GOT3 (cell line): Measurements from ENCODE around the gene WIPI1.
"Not testable (repeated sequence)": the region's sequence is repeated elsewhere in the genome, so short reads cannot be mapped to it uniquely, and the experiment has no call there.

Experiments
- DNase-seq: peaks from one replicate; lab custom pipeline; 2025; ENCODE audit warnings: mixed read lengths; lab: John Stamatoyannopoulos, UW

The WIPI1 gene, protein sequence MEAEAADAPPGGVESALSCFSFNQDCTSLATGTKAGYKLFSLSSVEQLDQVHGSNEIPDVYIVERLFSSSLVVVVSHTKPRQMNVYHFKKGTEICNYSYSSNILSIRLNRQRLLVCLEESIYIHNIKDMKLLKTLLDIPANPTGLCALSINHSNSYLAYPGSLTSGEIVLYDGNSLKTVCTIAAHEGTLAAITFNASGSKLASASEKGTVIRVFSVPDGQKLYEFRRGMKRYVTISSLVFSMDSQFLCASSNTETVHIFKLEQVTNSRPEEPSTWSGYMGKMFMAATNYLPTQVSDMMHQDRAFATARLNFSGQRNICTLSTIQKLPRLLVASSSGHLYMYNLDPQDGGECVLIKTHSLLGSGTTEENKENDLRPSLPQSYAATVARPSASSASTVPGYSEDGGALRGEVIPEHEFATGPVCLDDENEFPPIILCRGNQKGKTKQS

DNA sequence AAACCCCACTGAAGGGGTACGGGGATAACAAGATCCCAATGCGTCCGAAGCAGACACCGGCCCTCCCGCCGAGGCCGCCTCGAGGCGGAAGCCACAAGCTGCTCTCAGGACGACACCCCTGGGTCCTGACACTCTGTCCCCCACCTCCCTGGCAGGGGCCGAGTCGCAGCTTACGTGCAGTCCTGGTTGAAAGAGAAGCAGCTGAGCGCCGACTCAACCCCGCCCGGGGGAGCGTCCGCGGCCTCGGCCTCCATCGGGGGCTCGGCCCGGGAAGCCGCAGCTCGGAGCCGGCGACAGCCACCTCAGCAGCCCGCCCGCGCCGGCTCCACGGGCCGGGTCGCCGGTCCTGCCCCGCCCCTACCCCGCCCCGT lies at the start of gene WIPI1:
WIPI1 (minus strand) TSS at position 329 of the 371 bp plus-strand sequence; CDS start at position 254, 75 bp downstream.
- DNase-seq: no peak

DNA sequence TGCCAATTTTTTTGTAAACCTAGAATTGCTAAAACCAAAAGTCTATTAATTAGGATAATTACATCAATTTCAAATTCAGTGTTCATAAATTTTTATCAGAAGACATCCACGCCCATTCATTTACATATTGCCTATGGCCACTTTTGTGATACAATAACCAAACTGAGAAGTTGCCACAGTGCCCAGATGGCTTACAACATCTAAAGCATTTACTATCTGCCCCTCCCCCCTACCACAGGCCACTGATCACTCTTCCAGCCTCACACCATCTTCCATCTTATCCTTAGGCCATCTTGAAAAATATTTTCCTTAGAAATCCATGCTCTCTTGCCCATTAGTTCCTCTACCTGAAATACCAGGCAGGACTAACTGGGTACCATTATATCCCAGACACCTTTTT lies 48.7 kb upstream of the WIPI1 start:
- no peak for DNase-seq

- no peak for DNase-seq
Observed at GRCh38 chr17:68501074-68501473, 43.8 kb upstream of the WIPI1 start.

DNA sequence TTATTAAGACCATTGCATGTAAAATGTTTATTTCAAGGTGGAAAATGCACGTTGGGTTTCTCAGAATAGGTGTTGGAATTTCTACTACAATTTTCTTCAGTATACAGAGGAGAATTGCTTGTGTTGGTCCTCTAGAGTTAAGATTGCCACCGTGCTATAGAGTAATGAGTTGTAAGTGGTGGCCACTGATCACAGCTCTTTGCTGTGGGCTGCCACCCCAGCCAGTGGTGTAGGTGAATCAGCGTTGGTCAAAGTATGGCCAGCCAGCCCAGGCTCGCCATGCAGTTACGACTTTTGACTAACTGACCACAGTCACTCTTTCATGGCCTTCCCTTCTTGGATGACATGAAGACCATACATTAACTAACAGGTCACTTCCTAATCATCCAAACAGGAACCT lies 42.3 kb upstream of the WIPI1 start:
- DNase-seq: no peak

- DNase-seq: no peak
Observed at GRCh38 chr17:68498479-68499326, 41.4 kb upstream of the WIPI1 start.

DNA sequence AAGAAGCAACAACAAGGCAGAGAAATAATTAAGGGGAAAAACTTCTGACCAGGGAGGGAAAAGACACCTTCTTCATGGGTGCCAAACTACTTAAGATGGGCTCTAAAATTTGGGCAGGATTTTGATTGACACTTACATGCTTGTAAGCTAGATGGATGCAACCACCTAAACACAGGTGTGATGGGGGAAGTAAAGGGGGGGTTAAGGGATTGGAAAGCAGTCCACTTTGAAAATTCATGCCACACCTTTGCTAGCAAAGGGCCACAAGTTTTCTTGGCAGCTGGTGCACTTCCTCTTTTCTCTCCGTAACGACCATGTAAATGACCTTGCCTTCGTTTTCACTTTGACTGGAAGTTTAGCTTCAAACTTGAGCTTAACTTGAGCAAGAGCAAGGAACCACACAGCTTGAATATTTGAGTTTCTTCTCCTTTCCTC lies 40.6 kb upstream of the WIPI1 start:
- no peak for DNase-seq

DNA sequence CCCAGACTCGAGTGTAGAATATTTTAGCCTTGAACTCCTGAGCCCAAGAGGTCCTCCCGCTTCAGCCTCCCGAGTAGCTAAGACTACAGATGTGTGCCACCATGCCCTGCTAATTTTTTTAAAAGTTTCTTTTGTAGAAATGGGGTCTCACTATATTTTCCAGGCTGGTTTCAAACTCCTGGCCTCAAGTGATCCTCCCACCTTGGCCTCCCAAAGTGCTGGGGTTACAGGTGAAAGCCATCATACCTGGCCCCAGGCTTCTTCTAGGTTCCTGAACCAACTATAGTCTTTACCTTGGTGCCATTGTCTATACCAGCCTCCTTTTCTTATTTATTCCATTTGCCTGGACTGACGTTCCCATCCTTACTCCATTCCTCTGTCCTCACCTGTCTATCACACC lies 37.8 kb upstream of the WIPI1 start:
- no peak for DNase-seq

GRCh38 chr17:68492394-68493054 lies 35.2 kb upstream of the WIPI1 start:
- DNase-seq: not testable (repeated sequence)

GRCh38 chr17:68491381-68492231 lies 34.3 kb upstream of the WIPI1 start:
- no peak for DNase-seq

GRCh38 chr17:68489919-68490318 lies 32.6 kb upstream of the WIPI1 start:
- no peak for DNase-seq

GRCh38 chr17:68484458-68484857 lies 27.2 kb upstream of the WIPI1 start:
- DNase-seq: no peak

- DNase-seq: no peak
Observed at GRCh38 chr17:68482576-68483041, 25.3 kb upstream of the WIPI1 start.

DNA sequence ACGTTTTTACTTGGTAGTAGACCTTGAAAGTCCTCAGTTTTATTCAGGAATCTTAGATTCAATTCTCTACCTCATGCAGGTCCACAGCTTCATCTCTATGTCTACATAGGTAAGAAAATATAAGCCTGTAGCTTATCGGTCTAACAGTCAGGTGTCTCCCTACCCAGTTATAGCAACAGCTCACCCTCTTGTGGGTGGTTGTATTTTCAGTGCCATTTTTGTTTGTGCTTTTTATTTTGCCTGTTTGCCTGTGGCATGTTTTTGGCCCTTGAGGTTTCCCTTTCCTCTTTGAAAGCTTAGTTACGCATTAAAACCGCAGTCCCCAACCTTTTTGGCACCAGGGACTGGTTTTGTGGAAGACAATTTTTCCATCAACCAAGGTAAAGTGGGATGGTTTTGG lies 23.6 kb upstream of the WIPI1 start:
- DNase-seq: no peak

- DNase-seq: no peak
Observed at GRCh38 chr17:68470961-68471360, 13.7 kb upstream of the WIPI1 start.

DNA sequence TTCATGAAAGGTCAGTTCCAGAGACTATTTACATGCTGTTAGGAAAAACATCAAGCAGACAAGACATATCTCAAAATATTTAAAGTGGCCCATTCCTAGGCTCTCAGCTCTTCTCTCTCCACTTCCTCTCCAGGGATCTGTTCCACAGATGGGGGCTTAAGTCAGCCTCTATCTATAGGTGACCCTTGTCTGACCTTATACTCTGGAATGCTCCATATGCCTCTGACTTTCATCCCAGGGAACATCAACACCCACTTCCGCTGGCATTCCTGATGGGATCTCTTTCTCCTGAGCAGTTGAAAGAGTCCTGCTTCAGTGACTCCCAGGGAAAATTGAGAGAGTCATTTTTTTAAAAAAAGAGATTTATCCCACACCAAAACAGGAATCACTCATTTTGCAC lies 11.5 kb upstream of the WIPI1 start:
- DNase-seq: no peak

GRCh38 chr17:68468334-68468733 lies 11.0 kb upstream of the WIPI1 start:
- no peak for DNase-seq

DNA sequence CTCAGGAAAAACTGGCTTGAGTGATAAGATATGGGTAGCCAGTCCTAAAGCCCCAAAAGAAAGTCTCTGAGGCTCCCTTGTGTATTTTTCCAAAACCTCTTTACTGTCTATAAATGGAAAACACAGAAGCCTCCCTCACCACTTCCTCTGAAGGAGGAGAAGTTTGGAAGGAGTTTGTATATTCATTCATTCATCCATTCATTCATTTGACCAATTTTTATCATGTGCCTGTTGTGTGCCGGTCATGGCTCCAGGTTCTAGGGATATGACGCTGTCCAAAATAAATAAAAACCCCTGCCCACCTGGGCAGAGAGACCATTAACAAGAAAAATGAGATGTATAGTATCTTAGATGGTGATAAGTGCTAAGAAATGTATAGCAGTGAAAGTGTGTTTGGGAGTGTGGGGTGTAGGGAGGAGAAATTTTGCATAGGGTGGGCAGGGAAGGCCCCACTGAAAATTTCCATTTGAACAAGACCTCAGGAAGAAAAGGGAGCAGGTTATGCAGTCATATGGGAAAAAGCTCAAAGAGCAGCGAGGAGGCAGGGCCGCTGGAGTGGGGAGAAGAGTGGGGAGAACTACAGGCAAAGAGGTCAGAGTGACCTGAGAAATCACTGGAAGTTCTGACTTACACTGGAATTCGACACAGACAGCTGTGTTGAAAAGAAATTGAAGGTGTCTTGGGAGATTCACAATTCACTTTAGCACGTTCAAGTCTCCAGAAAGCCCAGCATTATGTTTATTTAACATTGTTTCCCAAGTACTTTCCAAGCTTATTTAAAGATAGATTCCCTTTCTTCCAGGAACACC lies 6.1 kb upstream of the WIPI1 start:
- no peak for DNase-seq

GRCh38 chr17:68462381-68463210 lies 5.3 kb upstream of the WIPI1 start:
- no peak for DNase-seq

GRCh38 chr17:68461589-68461988 lies 4.3 kb upstream of the WIPI1 start:
- no peak for DNase-seq

DNA sequence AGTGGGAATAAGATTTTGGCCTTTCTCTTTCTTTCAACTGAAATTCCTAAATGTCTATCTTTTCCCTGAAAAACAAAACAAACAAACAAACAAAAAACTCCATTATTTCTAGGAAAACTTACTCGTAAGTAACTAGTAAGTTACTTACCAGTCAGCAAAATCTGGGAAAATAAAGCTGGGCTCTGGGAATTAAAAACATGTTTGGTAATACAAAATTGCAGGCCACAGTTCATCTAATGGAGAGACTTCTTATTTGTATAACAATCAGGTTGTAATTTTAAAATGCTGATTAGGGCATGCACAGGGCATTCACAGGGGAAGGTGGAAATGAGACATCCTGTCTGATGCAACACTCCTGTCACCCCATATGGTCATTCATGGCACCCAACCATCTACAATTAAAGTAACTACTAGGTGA lies 3.8 kb upstream of the WIPI1 start:
- no peak for DNase-seq
